Astrocyte of the cerebellum (primary cell): Measurements from ENCODE around the gene CACNA2D3.

ENCODE experiments used
- DNase-seq: peaks from one replicate; pipeline ENCODE4 v3.0.0-alpha.2; 2011; ENCODE audit warnings: low read depth
- H3K4me3 ChIP-seq: 2 replicates; pipeline ENCODE4 v1.5.1; 2011; ENCODE audit warnings: mild to moderate bottlenecking, low read depth, low read length, moderate library complexity
- in situ Hi-C: cut with HindIII; loops from 2 replicates; pipeline ENCODE4 v1.10.0; 2017; ENCODE audit warnings: low sequenced_read_pairs
- TF ChIP-seq, protein P1 (sequence below): IDR thresholded peaks from 2 replicates; pipeline ENCODE4 v1.5.1; 2012; ENCODE audit warnings: low read length, low read depth, moderate library complexity, mild to moderate bottlenecking; ENCODE audit errors: missing control alignments

Gene CACNA2D3

DNA sequence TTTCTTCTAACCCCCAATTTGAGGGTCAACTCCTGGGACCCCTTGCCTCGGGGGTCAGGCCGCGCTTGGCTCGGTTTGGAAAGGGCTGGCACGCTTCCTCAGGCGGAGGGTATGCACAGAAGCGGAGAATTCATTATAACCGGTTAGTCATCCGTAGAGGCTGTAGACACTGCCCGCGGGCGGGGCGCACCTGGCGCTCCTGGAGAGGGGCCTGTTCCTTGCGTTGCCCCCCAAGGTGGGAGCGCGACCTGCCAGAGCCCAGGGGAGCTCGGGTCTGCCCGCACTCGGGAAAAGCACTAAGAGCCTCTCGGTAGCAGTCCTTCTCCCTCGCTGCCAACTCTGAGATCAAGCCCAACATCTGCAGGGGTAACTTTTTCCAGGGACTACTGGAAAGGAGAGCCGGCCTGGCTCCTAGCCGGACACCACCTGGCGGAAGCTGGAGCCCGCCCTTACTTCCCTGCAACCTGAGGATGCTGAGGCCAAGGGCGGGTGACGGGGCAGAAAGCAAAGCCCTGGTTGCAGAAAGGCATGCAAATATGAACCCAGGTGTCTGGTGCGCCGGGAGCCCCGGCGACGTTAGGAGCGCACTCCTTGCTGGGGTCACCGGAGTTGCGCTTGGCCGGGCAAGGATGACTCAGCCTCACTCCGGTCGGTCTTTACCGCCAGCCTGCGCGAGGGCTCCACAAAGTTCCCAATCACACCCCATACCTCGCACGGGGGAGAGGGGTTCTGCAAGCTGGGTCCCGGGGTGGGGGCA is 1.5 kb upstream of the CACNA2D3 start:
- H3K4me3 ChIP-seq = peak overlapping the region; percentile 33
- in situ Hi-C loops = no loop called here
- no peak for DNase-seq
- TF ChIP-seq, protein P1, sequence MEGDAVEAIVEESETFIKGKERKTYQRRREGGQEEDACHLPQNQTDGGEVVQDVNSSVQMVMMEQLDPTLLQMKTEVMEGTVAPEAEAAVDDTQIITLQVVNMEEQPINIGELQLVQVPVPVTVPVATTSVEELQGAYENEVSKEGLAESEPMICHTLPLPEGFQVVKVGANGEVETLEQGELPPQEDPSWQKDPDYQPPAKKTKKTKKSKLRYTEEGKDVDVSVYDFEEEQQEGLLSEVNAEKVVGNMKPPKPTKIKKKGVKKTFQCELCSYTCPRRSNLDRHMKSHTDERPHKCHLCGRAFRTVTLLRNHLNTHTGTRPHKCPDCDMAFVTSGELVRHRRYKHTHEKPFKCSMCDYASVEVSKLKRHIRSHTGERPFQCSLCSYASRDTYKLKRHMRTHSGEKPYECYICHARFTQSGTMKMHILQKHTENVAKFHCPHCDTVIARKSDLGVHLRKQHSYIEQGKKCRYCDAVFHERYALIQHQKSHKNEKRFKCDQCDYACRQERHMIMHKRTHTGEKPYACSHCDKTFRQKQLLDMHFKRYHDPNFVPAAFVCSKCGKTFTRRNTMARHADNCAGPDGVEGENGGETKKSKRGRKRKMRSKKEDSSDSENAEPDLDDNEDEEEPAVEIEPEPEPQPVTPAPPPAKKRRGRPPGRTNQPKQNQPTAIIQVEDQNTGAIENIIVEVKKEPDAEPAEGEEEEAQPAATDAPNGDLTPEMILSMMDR = no peak

DNA sequence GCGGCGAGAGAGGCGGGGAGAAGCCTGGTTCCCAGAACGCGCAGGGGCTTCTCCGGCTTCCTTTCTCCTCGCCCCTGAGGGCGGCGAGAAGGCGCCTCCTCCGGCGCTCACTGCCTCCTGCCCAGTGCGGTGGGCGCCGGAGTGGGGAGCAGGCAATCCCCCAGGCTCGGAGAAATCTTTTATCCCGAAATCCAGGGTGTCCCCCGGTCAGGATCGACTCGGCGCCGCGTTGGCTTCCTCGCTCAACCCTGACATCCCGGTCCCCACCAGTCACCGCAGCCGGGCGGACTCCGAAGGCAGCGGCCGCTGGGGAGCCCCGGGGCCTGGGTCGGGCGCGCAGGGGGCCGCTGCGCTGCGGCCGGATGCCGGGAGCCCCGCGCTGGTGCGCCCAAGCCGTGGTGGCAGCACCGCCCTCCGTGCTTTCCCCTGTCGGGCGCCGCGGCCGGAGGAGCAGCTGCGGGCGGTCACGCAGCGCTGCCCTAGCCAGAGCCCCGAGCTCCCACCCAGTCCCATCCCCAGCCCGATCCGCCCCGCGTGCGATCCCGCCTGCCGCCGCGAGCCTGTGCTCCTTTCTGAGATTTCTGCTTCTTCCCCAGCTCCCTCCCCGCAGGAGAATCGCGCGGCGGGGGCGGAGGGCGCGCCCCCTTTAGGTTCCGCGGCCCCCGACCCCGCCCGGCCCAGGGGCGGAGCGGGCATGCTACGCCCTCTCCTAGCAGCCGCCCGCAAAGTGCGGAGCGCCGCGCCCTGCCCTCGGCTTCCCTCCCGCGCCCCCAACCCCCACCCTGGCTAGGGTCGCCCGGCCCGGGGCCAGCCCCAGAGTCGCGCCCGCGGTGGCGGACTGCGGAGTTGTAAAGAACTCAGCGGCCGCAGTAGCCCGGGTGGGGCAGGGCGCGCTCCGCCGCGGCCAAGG is 683 bp upstream of the CACNA2D3 start:
- DNase-seq = no peak
- TF ChIP-seq, protein P1 = no peak
- in situ Hi-C loops = no loop called here
- peak overlapping the region; percentile 33 for H3K4me3 ChIP-seq

GRCh38 chr3:54123003-54123775 is 837 bp downstream of the CACNA2D3 start:
- peak overlapping the region; percentile 15 for H3K4me3 ChIP-seq

DNA sequence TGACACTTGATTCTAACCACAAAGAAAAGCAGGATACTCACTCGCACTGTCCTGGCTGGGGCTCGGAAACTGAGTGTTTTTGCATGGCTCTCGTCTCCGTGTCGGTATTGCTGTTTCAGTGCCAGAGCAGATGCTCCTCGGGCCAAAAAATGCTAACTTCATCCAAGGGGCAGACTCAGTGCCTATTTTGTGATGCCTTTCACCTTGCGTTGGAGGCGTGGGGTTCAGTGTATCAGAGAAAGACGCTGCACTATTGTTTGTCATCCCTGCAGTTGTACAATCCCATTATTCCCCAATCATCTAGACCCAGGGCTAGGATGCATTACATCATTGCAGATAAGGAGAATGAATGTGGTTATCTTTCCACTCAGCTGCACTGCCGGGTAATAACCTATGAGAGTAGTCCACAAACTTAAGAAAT is 1.4 kb downstream of the CACNA2D3 start:
- no peak overlapping the region for H3K4me3 ChIP-seq
- TF ChIP-seq, protein P1 = no peak
- DNase-seq = no peak
- in situ Hi-C loops = no loop called here

More at GRCh38 chr3:54123003-54123775, 837 bp downstream of the CACNA2D3 start:
- no peak for DNase-seq
- in situ Hi-C loops = no loop called here
- TF ChIP-seq, protein P1 = no peak

DNA sequence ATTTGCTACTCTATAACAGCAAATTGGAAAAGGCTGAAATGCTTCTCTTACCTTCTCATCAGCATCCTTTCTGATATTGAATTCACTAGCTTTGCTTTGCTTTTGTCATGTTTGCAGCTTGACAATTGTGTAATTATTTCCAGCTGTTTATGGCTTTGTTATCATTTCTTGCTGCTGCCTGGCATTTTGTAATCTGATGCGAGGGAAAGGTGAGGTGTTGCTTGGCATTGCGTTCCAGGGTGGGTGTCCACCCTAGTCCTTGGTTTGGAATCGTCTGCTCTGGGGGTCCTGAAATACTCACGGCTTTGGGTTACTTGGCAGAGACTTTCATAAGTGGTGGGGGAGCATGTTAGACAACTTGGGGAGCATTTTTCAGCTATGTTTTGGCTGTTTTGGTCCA is 2.9 kb downstream of the CACNA2D3 start:
- TF ChIP-seq, protein P1 = no peak
- in situ Hi-C loops = no loop called here
- DNase-seq = no peak
- H3K4me3 ChIP-seq = no peak overlapping the region

- no peak for DNase-seq
- TF ChIP-seq, protein P1 = no peak
- no peak overlapping the region for H3K4me3 ChIP-seq
- in situ Hi-C loops = no loop called here
Measured at GRCh38 chr3:54126551-54126950, 4.2 kb downstream of the CACNA2D3 start.
